Measurements from ENCODE around the gene ST6GALNAC4.
"Not testable (repeated sequence)": the region's sequence is repeated elsewhere in the genome, so short reads cannot be mapped to it uniquely, and the experiment has no call there.

The ST6GALNAC4 gene

GRCh38 chr9:127885508-127886281 is 31.1 kb downstream of the ST6GALNAC4 start:
- no peaks in the 10 kb centered on the region for H3K4me1 Mint-ChIP-seq (ENCODE audit: low read depth)
- H3K9me3 Mint-ChIP-seq, result no peaks in the 10 kb centered on the region
- no peak overlapping the region for H3K4me3 Mint-ChIP-seq
- no peaks in the 10 kb centered on the region for H3K27me3 Mint-ChIP-seq (ENCODE audit: low read depth)
- no peak overlapping the region for H3K27ac Mint-ChIP-seq
- no peak for DNase-seq (ENCODE audit: low spot score)
- peaks cover 45% of the 10 kb centered on the region for H3K36me3 Mint-ChIP-seq (ENCODE audit: low read depth)

- Mint-ChIP-seq H3K9me3 (no peaks in the 10 kb centered on the region), H3K27me3 (ENCODE audit: low read depth) (no peaks in the 10 kb centered on the region), H3K4me1 (ENCODE audit: low read depth) (no peaks in the 10 kb centered on the region), H3K36me3 (ENCODE audit: low read depth) (peaks cover 41% of the 10 kb centered on the region), H3K4me3 (no peak overlapping the region), H3K27ac (no peak overlapping the region)
- no peak for DNase-seq (ENCODE audit: low spot score)
Measured at GRCh38 chr9:127884976-127885490, 31.8 kb downstream of the ST6GALNAC4 start.

GRCh38 chr9:127884427-127884911 is 32.4 kb downstream of the ST6GALNAC4 start:
- Mint-ChIP-seq H3K36me3 (ENCODE audit: low read depth) (peaks cover 39% of the 10 kb centered on the region), H3K4me1 (ENCODE audit: low read depth) (no peaks in the 10 kb centered on the region), H3K9me3 (no peaks in the 10 kb centered on the region), H3K27me3 (ENCODE audit: low read depth) (no peaks in the 10 kb centered on the region), H3K27ac (peak overlapping the region; percentile 41), H3K4me3 (no peak overlapping the region)
- no peak for DNase-seq (ENCODE audit: low spot score)

- no peaks in the 10 kb centered on the region for H3K4me1 Mint-ChIP-seq (ENCODE audit: low read depth)
- no peaks in the 10 kb centered on the region for H3K27me3 Mint-ChIP-seq (ENCODE audit: low read depth)
- DNase-seq (ENCODE audit: low spot score), result no peak
- H3K9me3 Mint-ChIP-seq, result no peaks in the 10 kb centered on the region
- H3K27ac Mint-ChIP-seq, result peak overlapping the region; percentile 41
- no peak overlapping the region for H3K4me3 Mint-ChIP-seq
- peaks cover 41% of the 10 kb centered on the region for H3K36me3 Mint-ChIP-seq (ENCODE audit: low read depth)
Measured at GRCh38 chr9:127883959-127884358, 32.9 kb downstream of the ST6GALNAC4 start.

- peaks cover 38% of the 10 kb centered on the region for H3K36me3 Mint-ChIP-seq (ENCODE audit: low read depth)
- not testable (repeated sequence) for H3K27me3 Mint-ChIP-seq (ENCODE audit: low read depth); H3K27ac Mint-ChIP-seq; H3K4me3 Mint-ChIP-seq; H3K9me3 Mint-ChIP-seq; DNase-seq (ENCODE audit: low spot score); H3K4me1 Mint-ChIP-seq (ENCODE audit: low read depth)
Measured at GRCh38 chr9:127881715-127882114, 35.1 kb downstream of the ST6GALNAC4 start.

DNA sequence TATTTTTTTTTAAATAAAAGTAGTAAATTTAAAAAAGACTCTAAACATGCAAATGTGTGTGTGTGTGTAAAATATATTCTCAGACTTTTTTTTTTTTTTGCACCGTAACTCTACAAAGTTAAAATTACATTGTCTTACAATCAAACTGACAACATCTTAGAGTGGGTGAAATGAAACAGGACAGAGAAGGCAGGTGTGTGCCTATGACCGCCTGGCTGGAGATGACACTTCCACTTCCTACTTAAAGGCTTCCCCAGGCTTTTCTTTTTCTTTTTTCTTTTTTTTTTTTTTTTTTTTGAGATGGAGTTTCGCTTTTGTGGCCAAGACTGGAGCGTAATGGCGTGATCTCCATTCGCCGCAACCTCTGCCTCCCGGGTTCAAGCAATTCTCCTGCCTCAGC is 36.7 kb downstream of the ST6GALNAC4 start:
- DNase-seq (ENCODE audit: low spot score), result no peak
- Mint-ChIP-seq H3K4me3 (no peak overlapping the region), H3K27ac (no peak overlapping the region), H3K27me3 (ENCODE audit: low read depth) (peaks cover 6% of the 10 kb centered on the region), H3K4me1 (ENCODE audit: low read depth) (no peaks in the 10 kb centered on the region), H3K9me3 (no peaks in the 10 kb centered on the region), H3K36me3 (ENCODE audit: low read depth) (peaks cover 29% of the 10 kb centered on the region)

DNA sequence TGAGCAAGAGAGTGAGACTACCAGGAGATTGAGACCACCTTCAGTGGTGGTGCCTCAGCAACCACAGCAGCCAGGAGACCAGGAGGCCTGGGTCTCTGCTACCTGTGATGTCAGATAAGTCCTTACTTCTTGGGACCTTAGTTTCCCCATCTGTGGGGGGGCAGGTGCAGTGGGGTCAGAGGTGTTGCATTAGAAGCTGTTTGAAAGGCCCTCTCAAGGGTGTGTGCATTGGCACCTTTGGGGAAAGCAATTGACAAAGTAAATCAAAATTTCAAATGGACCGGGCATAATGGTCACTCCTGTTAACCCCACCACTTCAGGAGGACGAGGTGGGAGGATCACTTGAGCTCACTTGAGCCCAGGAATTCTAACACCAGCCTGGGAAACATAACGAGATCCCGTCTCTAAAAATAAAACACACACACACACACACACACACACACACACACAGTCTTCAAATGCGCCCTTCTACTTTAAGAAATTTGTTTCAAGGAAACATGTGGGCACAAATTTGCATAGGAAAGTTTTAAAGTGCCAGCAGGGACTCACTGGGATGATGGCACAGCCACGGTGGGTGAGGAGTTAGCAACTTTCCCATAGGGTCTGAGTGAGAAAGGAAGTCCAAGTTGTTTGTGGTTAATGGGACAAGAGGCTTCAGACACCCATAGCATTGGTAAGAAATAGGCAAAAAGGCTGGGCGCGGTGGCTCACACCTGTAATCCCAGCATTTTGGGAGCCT is 38.0 kb downstream of the ST6GALNAC4 start:
- no peaks in the 10 kb centered on the region for H3K4me1 Mint-ChIP-seq (ENCODE audit: low read depth)
- H3K4me3 Mint-ChIP-seq, result no peak overlapping the region
- H3K27ac Mint-ChIP-seq, result no peak overlapping the region

GRCh38 chr9:127878001-127878651 is 38.7 kb downstream of the ST6GALNAC4 start:
- H3K4me3 Mint-ChIP-seq, result peak overlapping the region; percentile 58
- no peaks in the 10 kb centered on the region for H3K4me1 Mint-ChIP-seq (ENCODE audit: low read depth)
- no peak for DNase-seq (ENCODE audit: low spot score)
- no peaks in the 10 kb centered on the region for H3K9me3 Mint-ChIP-seq
- peaks cover 6% of the 10 kb centered on the region for H3K27me3 Mint-ChIP-seq (ENCODE audit: low read depth)
- peaks cover 17% of the 10 kb centered on the region for H3K36me3 Mint-ChIP-seq (ENCODE audit: low read depth)
- no peak overlapping the region for H3K27ac Mint-ChIP-seq

More for the DNA sequence above, 38.0 kb downstream of the ST6GALNAC4 start:
- Mint-ChIP-seq H3K36me3 (ENCODE audit: low read depth) (peaks cover 17% of the 10 kb centered on the region), H3K27me3 (ENCODE audit: low read depth) (peaks cover 6% of the 10 kb centered on the region), H3K9me3 (no peaks in the 10 kb centered on the region)
- no peak for DNase-seq (ENCODE audit: low spot score)

- Mint-ChIP-seq H3K27ac (no peak within 1 kb of the TSS), H3K4me3 (peak within 1 kb of the TSS; percentile 58), H3K9me3 (no peaks in the 10 kb centered on the region), H3K27me3 (ENCODE audit: low read depth) (peaks cover 6% of the 10 kb centered on the region), H3K4me1 (ENCODE audit: low read depth) (no peaks in the 10 kb centered on the region), H3K36me3 (ENCODE audit: low read depth) (peaks cover 12% of the 10 kb centered on the region)
- DNase-seq (ENCODE audit: low spot score), result no peak
Measured at GRCh38 chr9:127877566-127877998, 39.3 kb downstream of the ST6GALNAC4 start, which contains the start of gene AK1. AK1 (minus strand) TSS chr9:127877675; CDS start chr9:127874617, 3,058 bp downstream.

- Mint-ChIP-seq H3K36me3 (ENCODE audit: low read depth) (peaks cover 11% of the 10 kb centered on the region), H3K27ac (no peak overlapping the region), H3K27me3 (ENCODE audit: low read depth) (peaks cover 6% of the 10 kb centered on the region), H3K4me3 (peak overlapping the region; percentile 45), H3K4me1 (ENCODE audit: low read depth) (no peaks in the 10 kb centered on the region), H3K9me3 (no peaks in the 10 kb centered on the region)
- no peak for DNase-seq (ENCODE audit: low spot score)
Measured at GRCh38 chr9:127876764-127877562, 39.9 kb downstream of the ST6GALNAC4 start.

DNA sequence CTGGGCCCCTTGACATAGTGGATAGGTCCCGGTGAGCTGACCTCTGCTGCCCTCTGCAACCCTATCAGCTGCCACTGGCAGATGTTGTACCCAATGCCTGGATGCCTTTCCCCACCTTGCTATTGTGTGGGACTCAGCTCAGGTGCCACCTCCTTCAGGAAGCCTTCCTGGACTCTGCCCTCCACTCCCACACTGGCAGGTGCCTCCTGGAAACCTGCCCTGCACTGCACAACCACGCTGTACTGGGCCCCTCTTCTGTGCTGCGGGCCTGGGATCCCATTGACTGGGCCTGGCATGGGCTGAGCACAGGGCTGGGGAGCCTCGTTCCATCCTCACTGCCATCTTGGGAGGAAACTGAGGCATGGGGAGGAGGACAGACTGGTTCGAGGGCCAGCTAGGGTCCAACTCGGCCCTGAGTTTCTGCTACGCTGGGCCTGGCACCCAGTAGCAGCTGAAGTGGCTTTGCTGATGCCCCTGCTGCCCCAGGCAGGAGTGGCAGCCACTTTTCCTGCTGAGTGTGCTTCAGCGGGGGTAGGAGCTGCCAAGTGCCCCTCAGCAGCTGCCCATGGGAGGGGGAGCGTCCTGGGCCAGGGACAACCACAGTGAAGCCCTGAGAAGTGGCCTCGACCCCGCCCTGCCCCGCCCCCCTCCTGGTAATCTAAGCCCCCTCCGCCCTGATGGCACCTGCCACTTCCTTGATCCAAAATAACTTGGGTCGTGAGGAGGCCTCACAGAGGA is 40.6 kb downstream of the ST6GALNAC4 start:
- Mint-ChIP-seq H3K27ac (no peak overlapping the region), H3K36me3 (ENCODE audit: low read depth) (peaks cover 11% of the 10 kb centered on the region), H3K4me1 (ENCODE audit: low read depth) (no peaks in the 10 kb centered on the region), H3K9me3 (no peaks in the 10 kb centered on the region), H3K4me3 (no peak overlapping the region), H3K27me3 (ENCODE audit: low read depth) (peaks cover 6% of the 10 kb centered on the region)
- DNase-seq (ENCODE audit: low spot score), result no peak

DNA sequence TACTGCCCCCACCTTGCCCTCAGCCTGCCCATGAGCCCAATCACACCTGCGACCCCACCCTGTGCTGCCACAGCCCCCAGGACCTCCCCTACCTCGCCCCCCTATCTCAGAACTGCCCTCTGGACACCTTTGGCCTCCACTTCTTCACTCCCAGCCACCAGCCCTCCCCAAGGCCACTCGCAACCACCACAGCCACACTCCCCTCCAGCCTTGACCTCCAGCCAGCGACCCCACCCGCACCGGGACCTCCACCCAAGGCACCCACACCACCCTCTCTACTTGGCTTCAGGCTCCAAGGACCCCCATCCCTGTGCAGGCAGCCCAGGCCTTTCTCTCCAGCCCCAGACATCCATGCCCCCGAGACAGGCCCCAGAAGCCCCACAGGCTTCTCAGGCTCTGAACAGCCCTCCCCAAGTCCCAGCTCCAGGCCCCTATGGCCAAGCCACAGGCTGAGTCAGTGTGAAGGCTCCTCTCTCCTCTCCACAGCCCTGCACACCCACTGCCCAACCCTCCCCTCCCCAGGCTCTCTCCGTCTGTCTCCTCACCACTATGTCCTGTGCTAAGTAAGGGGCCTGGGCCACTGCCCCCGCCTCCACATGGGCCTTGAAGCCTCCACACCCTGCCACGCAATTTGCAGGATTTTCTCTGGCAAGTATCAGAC is 41.4 kb downstream of the ST6GALNAC4 start:
- no peak overlapping the region for H3K4me3 Mint-ChIP-seq
- peaks cover 6% of the 10 kb centered on the region for H3K27me3 Mint-ChIP-seq (ENCODE audit: low read depth)
- no peaks in the 10 kb centered on the region for H3K9me3 Mint-ChIP-seq
- H3K36me3 Mint-ChIP-seq (ENCODE audit: low read depth), result peaks cover 11% of the 10 kb centered on the region
- peak overlapping the region; percentile 20 for H3K27ac Mint-ChIP-seq
- DNase-seq (ENCODE audit: low spot score), result no peak
- no peaks in the 10 kb centered on the region for H3K4me1 Mint-ChIP-seq (ENCODE audit: low read depth)
